Mucosa of rectum (tissue), 2 donors: ENCODE measurements around the gene COL5A3.

Experiments
- H3K27ac ChIP-seq, 2 donors: one replicate each; pipeline ENCODE4 v1.7.0; 2013; ENCODE audit warnings: inconsistent platforms in 2 of 2, low read depth in 2 of 2, low read length in 2 of 2
- H3K27me3 ChIP-seq, 2 donors: one replicate each; pipeline ENCODE4 v1.7.0; 2013; ENCODE audit warnings: low read length in 2 of 2; ENCODE audit not compliant: control insufficient read depth in 2 of 2, insufficient read depth in 2 of 2
- H3K36me3 ChIP-seq, 2 donors: one replicate each; pipeline ENCODE4 v1.7.0; 2013; ENCODE audit warnings: low read length in 2 of 2; ENCODE audit not compliant: control insufficient read depth in 2 of 2, insufficient read depth in 2 of 2
- H3K4me1 ChIP-seq, 2 donors: one replicate each; pipeline ENCODE4 v1.7.0; 2013; ENCODE audit warnings: low read length in 2 of 2, mild to moderate bottlenecking in 1 of 2; ENCODE audit not compliant: control insufficient read depth in 2 of 2, insufficient read depth in 2 of 2
- H3K4me3 ChIP-seq, 2 donors: one replicate each; pipeline ENCODE4 v1.7.0; 2013; ENCODE audit warnings: low read length in 2 of 2
- H3K9ac ChIP-seq, 2 donors: one replicate each; pipeline ENCODE4 v1.7.0; 2013; ENCODE audit warnings: low read length in 2 of 2, low read depth in 1 of 2, mild to moderate bottlenecking in 1 of 2
- H3K9me3 ChIP-seq, 2 donors: one replicate each; pipeline ENCODE4 v1.7.0; 2013; ENCODE audit warnings: low read length in 2 of 2; ENCODE audit not compliant: control insufficient read depth in 2 of 2
- donor health status: healthy.
- donor health status: Normal muscosa, but diverticular disease.

Gene COL5A3

DNA sequence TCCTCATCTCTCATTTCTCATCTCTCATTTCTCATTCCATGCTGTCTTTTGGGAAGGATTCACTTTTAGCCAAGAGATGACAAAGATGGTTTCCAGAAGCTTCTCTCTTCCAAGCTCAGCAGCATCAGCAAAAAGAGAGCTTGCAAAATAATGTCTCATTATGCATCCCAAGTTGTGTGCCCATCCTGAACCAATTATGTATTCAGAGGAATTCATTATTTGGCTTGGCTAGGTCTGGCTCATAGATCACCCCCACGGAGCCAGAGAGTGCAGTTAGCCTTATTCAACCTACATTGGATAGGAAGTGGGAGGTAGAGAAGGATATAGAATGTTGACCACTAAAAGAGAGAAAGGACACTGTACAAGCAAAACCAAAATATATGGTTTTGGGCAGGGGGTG is 68.6 kb downstream of the COL5A3 start:
- Histone ChIP-seq H3K4me1 (no peaks in the 10 kb centered on the region), H3K36me3 (no peaks in the 10 kb centered on the region), H3K9me3 (peaks cover 0 to 5% of the 10 kb centered on the region in 2 donors), H3K27ac (no peak overlapping the region), H3K27me3 (peaks cover 4 to 5% of the 10 kb centered on the region in 2 donors), H3K9ac (no peak overlapping the region), H3K4me3 (no peak overlapping the region)

DNA sequence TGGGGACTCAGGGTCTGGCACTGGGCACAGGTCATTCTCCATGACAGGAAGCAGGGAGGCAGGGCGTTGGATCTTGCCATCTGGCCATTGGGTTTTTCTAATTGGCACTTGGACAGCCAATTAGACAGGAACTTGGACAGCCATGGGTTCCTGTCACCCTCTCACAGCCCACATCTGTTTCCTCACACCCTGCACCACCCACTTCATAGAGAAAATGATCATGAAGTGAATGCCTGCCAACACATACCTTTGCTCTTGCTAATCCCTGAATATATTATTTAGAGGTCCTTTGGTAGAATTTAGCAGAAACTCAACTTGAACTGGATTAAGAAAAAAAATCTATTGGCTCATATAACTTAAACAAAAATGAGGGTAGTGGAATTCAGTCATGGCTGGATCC is 69.1 kb downstream of the COL5A3 start:
- H3K9me3 ChIP-seq: peaks cover 0 to 5% of the 10 kb centered on the region in 2 donors

DNA sequence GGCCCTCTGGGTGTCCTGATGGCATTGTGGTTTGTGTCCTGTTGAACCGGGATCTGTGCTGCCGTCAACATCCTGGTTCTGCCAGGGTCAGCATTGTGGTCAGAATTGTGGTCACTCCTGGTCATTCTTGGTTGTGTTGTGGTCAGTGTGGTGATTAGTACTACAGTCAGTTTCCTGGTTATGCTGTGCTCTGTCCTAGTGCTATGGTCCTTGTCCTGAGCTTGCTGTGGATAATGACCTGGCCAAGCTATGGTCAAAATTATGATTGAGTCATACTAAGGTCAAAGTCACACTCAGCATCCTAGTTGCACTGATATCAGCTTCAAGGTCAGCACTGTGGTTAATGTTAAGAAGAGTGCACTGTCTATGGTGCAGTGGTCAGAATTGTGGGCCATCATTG is 69.5 kb downstream of the COL5A3 start:
- Histone ChIP-seq H3K27ac (no peak overlapping the region), H3K36me3 (no peaks in the 10 kb centered on the region), H3K4me3 (no peak overlapping the region), H3K9ac (no peak overlapping the region), H3K27me3 (peaks cover 5 to 6% of the 10 kb centered on the region in 2 donors), H3K9me3 (peaks cover 0 to 5% of the 10 kb centered on the region in 2 donors), H3K4me1 (no peaks in the 10 kb centered on the region)

More for the DNA sequence above, 69.1 kb downstream of the COL5A3 start:
- H3K27ac ChIP-seq: no peak overlapping the region
- H3K9ac ChIP-seq: no peak overlapping the region
- H3K27me3 ChIP-seq: peaks cover 5 to 6% of the 10 kb centered on the region in 2 donors
- H3K36me3 ChIP-seq: no peaks in the 10 kb centered on the region
- no peaks in the 10 kb centered on the region for H3K4me1 ChIP-seq
- H3K4me3 ChIP-seq: no peak overlapping the region

DNA sequence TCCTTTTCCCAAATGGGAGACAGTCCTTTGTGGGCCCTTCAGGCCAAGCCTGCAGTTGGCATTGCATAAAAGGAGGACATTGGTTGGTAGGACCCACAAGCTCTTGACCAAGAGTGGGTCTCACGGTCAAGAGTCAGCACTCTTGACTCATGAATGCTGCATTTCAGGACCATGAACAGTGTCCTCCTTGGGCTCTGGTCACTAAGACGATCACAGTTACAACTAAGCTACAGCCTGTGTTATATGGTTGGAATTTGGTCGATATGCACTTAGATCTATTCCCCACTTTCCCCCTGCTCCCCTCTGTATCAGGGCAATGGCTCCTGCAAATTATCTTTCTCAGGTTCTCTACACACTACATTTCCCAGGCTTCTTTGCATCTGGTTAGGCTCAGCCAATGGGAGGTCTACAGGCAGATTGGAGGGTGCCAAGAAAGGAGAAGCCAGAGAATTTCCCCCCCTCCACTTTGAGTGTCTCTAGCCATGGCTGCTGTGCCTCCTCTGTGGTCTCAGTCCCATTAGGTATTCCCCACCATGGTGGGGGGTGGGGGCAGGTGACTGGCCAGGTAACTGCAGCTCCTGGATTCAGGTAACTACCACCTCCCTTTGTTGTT is 70.9 kb downstream of the COL5A3 start:
- H3K4me1 ChIP-seq: peaks cover 0 to 5% of the 10 kb centered on the region in 2 donors
- H3K4me3 ChIP-seq: no peak overlapping the region
- H3K27me3 ChIP-seq: peaks cover 18 to 19% of the 10 kb centered on the region in 2 donors
- H3K9ac ChIP-seq: no peak overlapping the region
- peaks cover 0 to 5% of the 10 kb centered on the region in 2 donors for H3K9me3 ChIP-seq
- no peak overlapping the region for H3K27ac ChIP-seq
- no peaks in the 10 kb centered on the region for H3K36me3 ChIP-seq

DNA sequence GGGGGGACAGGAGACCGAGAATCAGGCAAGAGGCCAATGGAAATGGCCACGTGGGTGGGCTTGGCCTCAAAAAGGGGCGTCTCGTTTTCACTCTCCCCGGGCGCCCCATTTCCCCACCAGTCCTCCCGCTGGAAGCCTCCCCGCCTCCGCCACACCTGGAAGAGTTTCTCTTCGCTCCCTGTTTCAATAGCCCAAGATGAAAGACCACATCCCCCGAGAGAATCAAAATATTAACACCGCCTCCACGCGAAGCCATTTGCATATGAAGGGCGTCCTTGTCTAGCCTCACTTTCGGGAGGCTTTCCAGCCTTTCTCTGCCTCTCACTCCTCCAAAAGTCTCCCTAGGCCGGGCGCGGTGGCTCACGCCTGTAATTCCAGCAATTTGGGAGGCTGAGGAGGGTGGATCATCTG is 73.3 kb downstream of the COL5A3 start:
- Histone ChIP-seq H3K9ac (no peak overlapping the region), H3K36me3 (no peaks in the 10 kb centered on the region), H3K9me3 (peaks cover 0 to 4% of the 10 kb centered on the region in 2 donors), H3K27ac (no peak overlapping the region), H3K27me3 (peaks cover 25 to 31% of the 10 kb centered on the region in 2 donors), H3K4me3 (no peak overlapping the region), H3K4me1 (peaks cover 0 to 5% of the 10 kb centered on the region in 2 donors)

DNA sequence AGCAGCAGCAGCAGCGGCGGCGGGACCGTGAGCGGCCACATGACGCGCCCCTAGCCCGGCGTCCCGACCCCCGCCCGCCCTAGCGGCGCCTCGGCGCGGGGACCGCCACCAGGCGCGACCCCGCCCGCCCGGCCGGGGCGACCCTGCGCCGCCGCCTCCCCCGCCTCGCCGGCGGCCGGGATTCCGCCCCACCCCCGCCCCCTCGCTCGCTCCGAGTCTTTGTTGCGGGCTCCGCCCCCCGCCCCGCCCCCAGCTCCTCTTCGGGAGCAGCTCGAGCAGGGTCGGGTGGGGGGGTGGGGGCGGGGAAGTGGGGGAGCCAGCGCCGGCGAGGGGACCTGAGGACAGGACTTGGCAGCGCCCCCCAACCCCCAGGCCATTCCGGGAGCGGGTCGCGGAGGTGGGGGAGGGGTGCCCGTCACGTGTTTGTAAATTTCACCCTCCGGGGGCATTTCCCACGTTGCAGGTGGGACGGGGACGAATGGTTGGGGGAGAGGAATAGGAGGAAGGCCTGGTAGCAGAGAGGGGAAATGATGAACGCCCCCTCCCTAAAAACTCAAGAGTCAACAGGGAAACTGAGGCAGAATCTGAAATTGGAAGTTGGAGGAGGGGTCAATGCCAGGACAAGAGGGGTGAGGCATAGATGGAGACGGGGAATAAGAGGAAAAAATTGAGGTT is 73.8 kb downstream of the COL5A3 start, which contains the start of gene OLFM2:
Gene OLFM2, minus strand, starts transcription at position 190 of the 675 bp plus-strand sequence. Its CDS starts 149 bp downstream, at position 41.
- no peak within 1 kb of the TSS for H3K27ac ChIP-seq
- H3K36me3 ChIP-seq: no peaks in the 10 kb centered on the region
- no peak within 1 kb of the TSS for H3K4me3 ChIP-seq
- no peak within 1 kb of the TSS for H3K9ac ChIP-seq
- H3K4me1 ChIP-seq: peaks cover 0 to 5% of the 10 kb centered on the region in 2 donors
- peaks cover 25 to 31% of the 10 kb centered on the region in 2 donors for H3K27me3 ChIP-seq
- H3K9me3 ChIP-seq: no peaks in the 10 kb centered on the region

DNA sequence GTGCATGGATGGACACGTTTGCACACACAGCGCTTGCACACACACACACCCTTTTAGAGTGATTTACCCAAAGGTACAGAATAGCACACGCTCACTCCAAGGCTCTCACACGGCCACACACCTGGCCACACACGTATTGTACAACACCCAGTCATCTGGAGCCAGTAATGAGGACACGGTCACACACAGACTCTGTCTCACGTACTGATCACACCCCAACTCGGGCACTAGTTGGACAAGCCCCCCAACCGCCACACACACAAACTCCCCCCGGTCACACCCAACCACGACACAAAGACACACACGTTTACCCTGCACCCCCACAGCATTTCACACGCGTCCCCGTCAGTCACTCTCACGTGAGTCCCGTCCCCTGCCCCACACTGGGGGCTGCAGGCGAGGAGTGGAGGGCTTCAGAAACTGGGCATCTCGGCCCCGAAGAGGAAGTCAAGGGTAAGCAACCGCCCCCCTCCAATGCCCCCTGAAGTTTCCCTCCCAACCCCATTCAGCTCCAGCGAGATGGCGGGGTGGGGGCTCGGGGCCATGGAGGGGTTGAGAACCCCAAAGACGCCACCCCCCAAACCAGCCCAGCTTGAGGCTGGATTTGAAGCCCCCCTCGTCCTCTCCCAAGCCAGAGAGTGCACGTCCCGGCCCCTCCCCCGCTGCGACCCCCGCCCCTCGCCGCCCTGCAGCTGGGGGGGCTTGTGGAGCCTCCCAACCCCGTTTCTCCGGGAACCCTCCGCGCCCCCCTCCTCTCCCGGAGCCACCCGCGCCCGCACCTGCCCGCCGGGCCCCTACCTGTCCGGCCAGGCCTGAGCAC is 74.6 kb downstream of the COL5A3 start:
- peaks cover 0 to 5% of the 10 kb centered on the region in 2 donors for H3K4me1 ChIP-seq
- H3K9me3 ChIP-seq: no peaks in the 10 kb centered on the region
- H3K27ac ChIP-seq: no peak overlapping the region
- peaks cover 25 to 31% of the 10 kb centered on the region in 2 donors for H3K27me3 ChIP-seq
- H3K9ac ChIP-seq: no peak overlapping the region
- H3K36me3 ChIP-seq: no peaks in the 10 kb centered on the region
- no peak overlapping the region for H3K4me3 ChIP-seq

DNA sequence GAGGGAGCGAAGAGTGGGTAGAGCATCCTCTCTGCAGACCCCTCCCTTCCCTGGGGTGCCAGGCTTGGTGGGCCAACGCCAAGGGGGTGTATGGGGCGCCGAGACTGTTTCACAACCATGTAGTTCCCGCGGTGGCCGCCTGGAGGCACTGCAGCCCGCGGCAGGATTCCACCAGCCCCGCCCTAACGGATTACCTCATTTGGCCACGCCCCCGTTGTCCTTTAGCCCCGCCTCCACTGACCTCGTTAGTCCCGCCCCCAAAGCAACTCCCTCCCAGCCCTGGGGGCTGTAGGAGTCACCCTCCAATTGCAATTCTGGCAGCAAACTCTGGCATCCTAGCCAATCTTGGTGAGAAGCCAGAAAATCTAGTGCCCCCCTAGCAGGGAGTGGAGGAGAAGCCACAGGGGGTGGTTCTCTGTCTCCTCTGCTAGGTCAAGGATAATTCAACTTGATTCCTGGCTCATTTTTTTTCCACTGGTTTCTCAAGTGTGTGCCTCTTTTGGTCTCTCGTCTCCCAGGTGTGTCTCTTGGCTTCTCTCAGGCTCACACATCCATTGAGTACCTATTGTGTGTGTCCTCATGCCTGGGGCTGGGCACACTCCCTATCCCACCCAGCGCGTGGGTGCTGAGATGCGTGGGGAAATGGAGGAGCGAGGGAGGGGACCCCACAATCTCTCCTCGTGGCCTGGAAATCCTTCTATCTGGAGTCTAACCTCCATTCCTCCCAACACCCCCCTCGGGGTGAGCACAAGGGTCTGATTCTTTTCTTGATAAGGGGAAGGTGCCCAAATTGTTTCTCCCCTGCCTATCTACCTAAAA is 76.0 kb downstream of the COL5A3 start:
- H3K27me3 ChIP-seq: peaks cover 25 to 31% of the 10 kb centered on the region in 2 donors
- peaks cover 0 to 5% of the 10 kb centered on the region in 2 donors for H3K4me1 ChIP-seq
- no peaks in the 10 kb centered on the region for H3K36me3 ChIP-seq
- H3K9me3 ChIP-seq: no peaks in the 10 kb centered on the region
- H3K4me3 ChIP-seq: no peak overlapping the region
- peak overlapping the region in 1 of 2 donors; percentile 1 for H3K9ac ChIP-seq
- H3K27ac ChIP-seq: no peak overlapping the region

DNA sequence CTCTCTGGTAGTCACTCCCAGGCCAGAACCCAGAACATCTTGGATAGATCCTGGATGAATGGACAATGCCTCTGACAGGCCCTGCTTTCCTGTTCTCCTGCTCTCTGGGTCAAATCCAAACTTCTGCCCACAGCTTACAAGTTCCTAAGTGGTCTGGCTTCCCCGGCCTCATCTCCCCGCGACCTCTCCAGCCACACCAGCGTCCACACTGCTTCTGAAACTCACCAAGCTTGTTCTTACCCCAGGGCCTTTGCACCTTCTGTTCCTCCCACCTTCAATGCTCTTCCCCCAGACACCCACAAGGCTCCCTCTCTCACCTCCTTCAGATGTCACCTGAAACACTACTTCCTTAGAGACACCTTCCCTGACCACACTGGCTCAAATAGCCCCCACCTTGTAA is 77.5 kb downstream of the COL5A3 start:
- Histone ChIP-seq H3K27me3 (peaks cover 22 to 31% of the 10 kb centered on the region in 2 donors), H3K9ac (no peak overlapping the region), H3K4me1 (peaks cover 0 to 5% of the 10 kb centered on the region in 2 donors), H3K36me3 (no peaks in the 10 kb centered on the region), H3K9me3 (no peaks in the 10 kb centered on the region), H3K27ac (no peak overlapping the region), H3K4me3 (no peak overlapping the region)
